ENCODE data around the gene CDC42BPB.

The CDC42BPB gene

GRCh38 chr14:103006991-103007520 lies 50.3 kb downstream of the CDC42BPB start:
- ChIA-PET POLR2A (no interaction called here), CTCF (no interaction called here)
- no peak for DNase-seq (ENCODE audit: extremely low spot score)
- TF ChIP-seq FOXK2 (IDR thresholded peaks at IDR 0.05) (no peak), PKNOX1 (IDR thresholded peaks at IDR 0.05) (no peak), HDGF (IDR thresholded peaks at IDR 0.05; ENCODE audit: borderline replicate concordance) (no peak), BHLHE40 (IDR thresholded peaks at IDR 0.05; ENCODE audit: borderline replicate concordance) (no peak), ELF4 (IDR thresholded peaks at IDR 0.05) (no peak), L3MBTL2 (conservative IDR thresholded peaks at IDR 0.05) (no peak), NFRKB (IDR thresholded peaks at IDR 0.05) (no peak), ZNF384 (IDR thresholded peaks at IDR 0.05) (no peak)

- ChIA-PET CTCF (no interaction called here), POLR2A (no interaction called here)
- no peak for TF ChIP-seq L3MBTL2 (conservative IDR thresholded peaks at IDR 0.05)
- no peak for TF ChIP-seq ELF4 (IDR thresholded peaks at IDR 0.05)
- no peak for TF ChIP-seq NFRKB (IDR thresholded peaks at IDR 0.05)
- TF ChIP-seq TARDBP (IDR thresholded peaks at IDR 0.05): no peak
- no peak for TF ChIP-seq CTBP1 (IDR thresholded peaks at IDR 0.05; ENCODE audit: borderline replicate concordance)
- no peak for TF ChIP-seq SP1 (IDR thresholded peaks at IDR 0.05)
- TF ChIP-seq PKNOX1 (IDR thresholded peaks at IDR 0.05): no peak
- no peak for TF ChIP-seq ARNT (IDR thresholded peaks at IDR 0.05)
- no peak for TF ChIP-seq BHLHE40 (IDR thresholded peaks at IDR 0.05; ENCODE audit: borderline replicate concordance)
- no peak for TF ChIP-seq SUZ12 (IDR thresholded peaks at IDR 0.05)
- no peak for TF ChIP-seq ZNF384 (IDR thresholded peaks at IDR 0.05)
- TF ChIP-seq FOXA1 (IDR thresholded peaks at IDR 0.05): no peak
- TF ChIP-seq FOXM1 (IDR thresholded peaks at IDR 0.05; ENCODE audit: borderline replicate concordance): no peak
- TF ChIP-seq FOXK2 (IDR thresholded peaks at IDR 0.05): no peak
- TF ChIP-seq HDGF (IDR thresholded peaks at IDR 0.05; ENCODE audit: borderline replicate concordance): no peak
- no peak for TF ChIP-seq LEF1 (IDR thresholded peaks at IDR 0.05; ENCODE audit: borderline replicate concordance)
- DNase-seq (ENCODE audit: extremely low spot score): no peak
Observed at GRCh38 chr14:103006106-103006505, 51.2 kb downstream of the CDC42BPB start.

- ChIA-PET CTCF (no interaction called here), POLR2A (no interaction called here)
- no peak for DNase-seq (ENCODE audit: extremely low spot score)
- TF ChIP-seq L3MBTL2 (conservative IDR thresholded peaks at IDR 0.05): no peak
- TF ChIP-seq NFRKB (IDR thresholded peaks at IDR 0.05): no peak
- no peak for TF ChIP-seq SUZ12 (IDR thresholded peaks at IDR 0.05)
- TF ChIP-seq FOXA1 (IDR thresholded peaks at IDR 0.05): no peak
- no peak for TF ChIP-seq FOXM1 (IDR thresholded peaks at IDR 0.05; ENCODE audit: borderline replicate concordance)
Observed at GRCh38 chr14:103003850-103004249, 53.5 kb downstream of the CDC42BPB start.

GRCh38 chr14:103003351-103003615 lies 54.1 kb downstream of the CDC42BPB start:
- ChIA-PET CTCF (no interaction called here), POLR2A (no interaction called here)
- TF ChIP-seq SP1 (IDR thresholded peaks at IDR 0.05) (no peak), TARDBP (IDR thresholded peaks at IDR 0.05) (no peak), ARNT (IDR thresholded peaks at IDR 0.05) (no peak), CTBP1 (IDR thresholded peaks at IDR 0.05; ENCODE audit: borderline replicate concordance) (no peak), BHLHE40 (IDR thresholded peaks at IDR 0.05; ENCODE audit: borderline replicate concordance) (no peak), FOXA1 (IDR thresholded peaks at IDR 0.05) (no peak), FOXK2 (IDR thresholded peaks at IDR 0.05) (no peak), ZNF384 (IDR thresholded peaks at IDR 0.05) (no peak), HDGF (IDR thresholded peaks at IDR 0.05; ENCODE audit: borderline replicate concordance) (no peak), SUZ12 (IDR thresholded peaks at IDR 0.05) (no peak), LEF1 (IDR thresholded peaks at IDR 0.05; ENCODE audit: borderline replicate concordance) (no peak), ELF4 (IDR thresholded peaks at IDR 0.05) (no peak), NFRKB (IDR thresholded peaks at IDR 0.05) (no peak)
- no peak for DNase-seq (ENCODE audit: extremely low spot score)

- DNase-seq (ENCODE audit: extremely low spot score): no peak
- TF ChIP-seq BHLHE40 (IDR thresholded peaks at IDR 0.05; ENCODE audit: borderline replicate concordance) (no peak), FOXA1 (IDR thresholded peaks at IDR 0.05) (no peak), PKNOX1 (IDR thresholded peaks at IDR 0.05) (no peak), SUZ12 (IDR thresholded peaks at IDR 0.05) (no peak), CTBP1 (IDR thresholded peaks at IDR 0.05; ENCODE audit: borderline replicate concordance) (no peak), L3MBTL2 (conservative IDR thresholded peaks at IDR 0.05) (no peak)
- ChIA-PET POLR2A (no interaction called here), CTCF (no interaction called here)
Observed at GRCh38 chr14:103002578-103003350, 54.6 kb downstream of the CDC42BPB start.

GRCh38 chr14:103001651-103002396 lies 55.5 kb downstream of the CDC42BPB start:
- ChIA-PET CTCF (no interaction called here), POLR2A (no interaction called here)
- TF ChIP-seq HDGF (IDR thresholded peaks at IDR 0.05; ENCODE audit: borderline replicate concordance) (no peak), ZNF384 (IDR thresholded peaks at IDR 0.05) (no peak), LEF1 (IDR thresholded peaks at IDR 0.05; ENCODE audit: borderline replicate concordance) (no peak)
- DNase-seq (ENCODE audit: extremely low spot score): no peak
